Measurements from ENCODE around the gene CDC25C.
"Not testable (repeated sequence)": the region's sequence is repeated elsewhere in the genome, so short reads cannot be mapped to it uniquely, and the experiment has no call there.

CDC25C gene

GRCh38 chr5:138339091-138339456 lies 7.5 kb upstream of the CDC25C start:
- Histone ChIP-seq H3K9ac (ENCODE audit: low read length) (peak overlapping the region; percentile 46), H3K4me3 (ENCODE audit: low read length) (peak overlapping the region; percentile 85), H3K27me3 (ENCODE audit: control insufficient read depth, insufficient read depth, low read length) (no peaks in the 10 kb centered on the region), H3K4me1 (ENCODE audit: control insufficient read depth, insufficient read depth, low read length) (peaks cover 12% of the 10 kb centered on the region), H3K27ac (ENCODE audit: low read depth, low read length) (peak overlapping the region; percentile 99), H3K36me3 (ENCODE audit: control insufficient read depth, insufficient read depth, low read length) (peaks cover 10% of the 10 kb centered on the region)

DNA sequence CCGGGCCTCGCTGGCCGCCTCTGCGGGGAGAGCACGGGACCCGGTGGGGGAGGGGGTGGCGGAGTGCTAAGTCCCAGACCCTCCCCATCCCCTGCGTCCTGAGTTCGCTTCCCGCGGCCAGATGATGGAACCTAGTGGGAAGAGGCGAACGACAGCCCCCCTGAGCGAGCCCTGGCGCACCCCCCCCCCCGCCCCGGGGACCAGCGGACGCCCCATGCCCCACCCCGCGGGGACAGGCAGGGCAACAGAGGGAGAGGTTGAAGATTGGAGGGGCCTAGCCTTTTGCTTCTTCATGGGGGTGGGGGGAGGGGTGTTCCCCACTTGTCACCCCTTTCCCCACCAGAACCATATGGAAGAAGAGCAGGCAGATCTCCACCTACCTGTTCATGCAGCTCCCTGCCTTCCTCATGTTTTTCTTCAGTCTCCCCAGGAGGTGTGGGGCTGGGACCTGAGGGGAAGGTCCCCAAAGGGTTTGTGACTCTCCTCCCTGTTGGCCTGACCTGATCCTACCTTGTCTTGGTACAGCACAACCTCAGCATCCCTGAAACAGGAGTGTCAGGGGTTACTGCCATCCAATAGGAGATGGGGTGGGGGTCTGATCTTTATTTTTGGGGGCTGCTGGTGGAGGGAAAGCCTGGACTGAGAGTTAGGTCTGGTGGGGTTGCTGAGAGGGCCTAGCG lies 6.9 kb upstream of the CDC25C start:
- H3K27ac ChIP-seq (ENCODE audit: low read depth, low read length), result peak overlapping the region; percentile 99

GRCh38 chr5:138337685-138338410 lies 6.2 kb upstream of the CDC25C start, which contains the start of gene FAM53C:
Gene FAM53C, plus strand, starts transcription at chr5:138338266. Its CDS starts 3,070 bp downstream, at chr5:138341336.
- H3K4me1 ChIP-seq (ENCODE audit: control insufficient read depth, insufficient read depth, low read length), result peaks cover 12% of the 10 kb centered on the region
- H3K27ac ChIP-seq (ENCODE audit: low read depth, low read length), result peak within 1 kb of the TSS; percentile 99
- H3K4me3 ChIP-seq (ENCODE audit: low read length), result peak within 1 kb of the TSS; percentile 85
- peak within 1 kb of the TSS; percentile 95 for H3K9ac ChIP-seq (ENCODE audit: low read length)
- peaks cover 6% of the 10 kb centered on the region for H3K36me3 ChIP-seq (ENCODE audit: control insufficient read depth, insufficient read depth, low read length)
- no peaks in the 10 kb centered on the region for H3K27me3 ChIP-seq (ENCODE audit: control insufficient read depth, insufficient read depth, low read length)

More for the DNA sequence above, 6.9 kb upstream of the CDC25C start:
- H3K4me1 ChIP-seq (ENCODE audit: control insufficient read depth, insufficient read depth, low read length), result peaks cover 12% of the 10 kb centered on the region
- H3K9ac ChIP-seq (ENCODE audit: low read length), result peak overlapping the region; percentile 95
- H3K36me3 ChIP-seq (ENCODE audit: control insufficient read depth, insufficient read depth, low read length), result peaks cover 6% of the 10 kb centered on the region
- H3K27me3 ChIP-seq (ENCODE audit: control insufficient read depth, insufficient read depth, low read length), result no peaks in the 10 kb centered on the region
- peak overlapping the region; percentile 85 for H3K4me3 ChIP-seq (ENCODE audit: low read length)

GRCh38 chr5:138336952-138337684 lies 5.5 kb upstream of the CDC25C start:
- peaks cover 14% of the 10 kb centered on the region for H3K4me1 ChIP-seq (ENCODE audit: control insufficient read depth, insufficient read depth, low read length)
- no peaks in the 10 kb centered on the region for H3K27me3 ChIP-seq (ENCODE audit: control insufficient read depth, insufficient read depth, low read length)
- peaks cover 6% of the 10 kb centered on the region for H3K36me3 ChIP-seq (ENCODE audit: control insufficient read depth, insufficient read depth, low read length)
- H3K27ac ChIP-seq (ENCODE audit: low read depth, low read length), result peak overlapping the region; percentile 99
- H3K4me3 ChIP-seq (ENCODE audit: low read length), result peak overlapping the region; percentile 85
- peak overlapping the region; percentile 95 for H3K9ac ChIP-seq (ENCODE audit: low read length)

DNA sequence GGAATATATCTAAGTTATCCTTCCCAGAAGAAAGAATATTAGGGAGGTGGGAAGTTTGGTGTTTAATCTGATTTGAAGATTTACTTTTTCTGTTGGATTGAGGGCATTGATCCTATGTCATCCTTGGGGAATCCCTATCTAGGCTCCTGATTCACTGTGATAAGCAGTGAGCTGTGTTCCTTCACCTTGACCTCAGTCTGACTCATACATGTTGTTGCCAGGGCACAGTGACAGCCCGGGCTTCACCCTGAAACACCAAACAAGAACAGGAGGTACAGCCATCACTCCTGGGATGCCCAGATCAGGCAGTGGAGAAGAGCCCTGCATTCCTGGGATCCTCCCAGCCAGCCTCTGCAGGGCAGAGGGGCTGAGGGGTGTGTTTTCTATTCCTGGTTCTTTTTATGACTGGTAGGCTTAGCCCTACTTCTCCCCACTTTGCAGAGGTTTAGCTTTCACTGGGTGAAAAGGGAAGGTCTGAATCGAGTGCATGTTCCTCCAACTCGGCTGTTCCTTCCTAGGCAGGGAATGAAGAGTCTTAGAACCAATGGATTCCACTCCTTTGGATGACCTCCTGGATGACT lies 3.4 kb upstream of the CDC25C start:
- H3K36me3 ChIP-seq (ENCODE audit: control insufficient read depth, insufficient read depth, low read length), result no peaks in the 10 kb centered on the region
- no peak overlapping the region for H3K27ac ChIP-seq (ENCODE audit: low read depth, low read length)
- peaks cover 15% of the 10 kb centered on the region for H3K4me1 ChIP-seq (ENCODE audit: control insufficient read depth, insufficient read depth, low read length)

GRCh38 chr5:138330813-138331448 lies 673 bp downstream of the CDC25C start:
- Histone ChIP-seq H3K27ac (ENCODE audit: low read depth, low read length) (no peak overlapping the region), H3K4me3 (ENCODE audit: low read length) (peak overlapping the region; percentile 75), H3K9ac (ENCODE audit: low read length) (no peak overlapping the region), H3K4me1 (ENCODE audit: control insufficient read depth, insufficient read depth, low read length) (peaks cover 6% of the 10 kb centered on the region), H3K27me3 (ENCODE audit: control insufficient read depth, insufficient read depth, low read length) (no peaks in the 10 kb centered on the region), H3K36me3 (ENCODE audit: control insufficient read depth, insufficient read depth, low read length) (no peaks in the 10 kb centered on the region)

More for the DNA sequence above, 3.4 kb upstream of the CDC25C start:
- no peak overlapping the region for H3K4me3 ChIP-seq (ENCODE audit: low read length)
- H3K27me3 ChIP-seq (ENCODE audit: control insufficient read depth, insufficient read depth, low read length), result no peaks in the 10 kb centered on the region
- no peak overlapping the region for H3K9ac ChIP-seq (ENCODE audit: low read length)

DNA sequence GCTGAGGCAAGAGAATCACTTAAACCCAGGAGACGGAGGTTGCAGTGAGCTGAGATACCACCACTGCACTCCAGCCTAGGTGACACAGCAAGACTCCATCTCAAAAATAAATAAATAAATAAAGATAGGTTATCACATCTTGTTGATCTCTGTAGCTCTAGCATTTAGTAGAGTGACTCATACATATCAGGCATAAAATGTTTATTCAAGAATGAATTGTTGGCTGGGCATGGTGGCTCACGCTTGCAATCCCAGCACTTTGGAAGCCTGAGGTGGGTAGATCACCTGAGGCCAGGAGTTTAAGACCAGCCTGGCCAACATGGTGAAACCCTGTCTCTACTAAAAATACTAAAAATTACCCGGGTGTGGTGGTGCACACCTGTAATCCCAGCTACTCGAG lies 13.4 kb downstream of the CDC25C start:
- not testable (repeated sequence) for H3K4me3 ChIP-seq (ENCODE audit: low read length); H3K9ac ChIP-seq (ENCODE audit: low read length); H3K36me3 ChIP-seq (ENCODE audit: control insufficient read depth, insufficient read depth, low read length); H3K27ac ChIP-seq (ENCODE audit: low read depth, low read length); H3K27me3 ChIP-seq (ENCODE audit: control insufficient read depth, insufficient read depth, low read length); H3K4me1 ChIP-seq (ENCODE audit: control insufficient read depth, insufficient read depth, low read length)

DNA sequence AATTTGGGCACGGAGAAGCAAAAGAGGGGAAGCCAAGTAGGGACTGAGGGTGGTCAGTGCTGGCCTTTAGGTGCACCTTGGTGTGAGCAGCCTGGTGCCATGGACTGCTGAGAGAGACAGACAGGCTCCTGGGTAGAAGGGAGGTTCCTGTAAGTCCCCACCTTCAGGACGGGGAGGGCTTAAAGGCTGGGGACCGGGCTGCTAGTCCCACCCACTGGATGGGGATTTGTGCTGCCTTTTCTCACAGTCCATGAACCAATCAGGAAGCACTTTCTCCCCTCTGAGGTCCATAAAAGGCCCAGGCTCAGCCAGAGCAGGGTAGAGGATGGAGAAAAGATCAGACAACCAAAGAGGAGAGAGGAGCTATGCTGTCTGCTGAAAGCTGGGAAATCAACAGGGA lies 15.2 kb downstream of the CDC25C start:
- H3K36me3 ChIP-seq (ENCODE audit: control insufficient read depth, insufficient read depth, low read length), result no peaks in the 10 kb centered on the region
- no peak overlapping the region for H3K9ac ChIP-seq (ENCODE audit: low read length)
- H3K27ac ChIP-seq (ENCODE audit: low read depth, low read length), result no peak overlapping the region
- H3K4me3 ChIP-seq (ENCODE audit: low read length), result no peak overlapping the region
- no peaks in the 10 kb centered on the region for H3K4me1 ChIP-seq (ENCODE audit: control insufficient read depth, insufficient read depth, low read length)
- no peaks in the 10 kb centered on the region for H3K27me3 ChIP-seq (ENCODE audit: control insufficient read depth, insufficient read depth, low read length)

GRCh38 chr5:138315751-138316278 lies 15.8 kb downstream of the CDC25C start:
- Histone ChIP-seq H3K27me3 (ENCODE audit: control insufficient read depth, insufficient read depth, low read length) (no peaks in the 10 kb centered on the region), H3K4me3 (ENCODE audit: low read length) (no peak overlapping the region), H3K36me3 (ENCODE audit: control insufficient read depth, insufficient read depth, low read length) (no peaks in the 10 kb centered on the region), H3K9ac (ENCODE audit: low read length) (no peak overlapping the region), H3K27ac (ENCODE audit: low read depth, low read length) (no peak overlapping the region), H3K4me1 (ENCODE audit: control insufficient read depth, insufficient read depth, low read length) (no peaks in the 10 kb centered on the region)

- Histone ChIP-seq H3K36me3 (ENCODE audit: control insufficient read depth, insufficient read depth, low read length) (no peaks in the 10 kb centered on the region), H3K4me1 (ENCODE audit: control insufficient read depth, insufficient read depth, low read length) (no peaks in the 10 kb centered on the region), H3K27ac (ENCODE audit: low read depth, low read length) (no peak overlapping the region)
Measured at GRCh38 chr5:138305797-138306196, 25.8 kb downstream of the CDC25C start.

DNA sequence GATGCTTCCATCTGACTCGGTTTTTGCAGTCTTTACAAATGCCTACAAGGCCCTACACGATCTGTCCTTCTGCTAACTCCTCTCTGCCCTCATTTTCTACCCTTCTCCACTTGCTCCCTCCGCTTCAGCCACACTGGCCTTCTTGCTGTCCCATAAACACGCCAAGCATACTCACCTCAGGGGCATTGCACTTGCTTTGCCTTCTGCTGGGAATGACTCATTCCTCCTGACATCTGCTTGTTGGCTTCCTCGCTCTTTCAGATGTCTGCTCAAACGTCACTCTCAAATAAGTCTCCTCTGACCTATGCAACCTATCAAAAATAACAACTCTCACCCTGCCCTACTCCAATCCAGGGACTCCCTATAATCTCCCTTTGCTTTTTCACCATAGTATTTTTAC lies 28.2 kb downstream of the CDC25C start:
- H3K4me1 ChIP-seq (ENCODE audit: control insufficient read depth, insufficient read depth, low read length), result no peaks in the 10 kb centered on the region
- no peaks in the 10 kb centered on the region for H3K36me3 ChIP-seq (ENCODE audit: control insufficient read depth, insufficient read depth, low read length)
- no peak overlapping the region for H3K27ac ChIP-seq (ENCODE audit: low read depth, low read length)
- no peak overlapping the region for H3K4me3 ChIP-seq (ENCODE audit: low read length)
- no peak overlapping the region for H3K9ac ChIP-seq (ENCODE audit: low read length)
- H3K27me3 ChIP-seq (ENCODE audit: control insufficient read depth, insufficient read depth, low read length), result no peaks in the 10 kb centered on the region

More at GRCh38 chr5:138305797-138306196, 25.8 kb downstream of the CDC25C start:
- no peak overlapping the region for H3K4me3 ChIP-seq (ENCODE audit: low read length)
- H3K27me3 ChIP-seq (ENCODE audit: control insufficient read depth, insufficient read depth, low read length), result no peaks in the 10 kb centered on the region
- H3K9ac ChIP-seq (ENCODE audit: low read length), result no peak overlapping the region
